ENCODE data around the gene SORCS1. TPM values are rescaled to one million over a fixed set of nuclear protein-coding genes. Genes with fewer than 3 reads are reported as not detected.

SORCS1 gene
- total RNA-seq, 2 experiments from 2014 or later, result not detected

GRCh38 chr10:106707657-106708056 lies 456.8 kb downstream of the SORCS1 start:
- POLR2A ChIA-PET, result no interaction called here
- Mint-ChIP-seq H3K4me3 (no peak overlapping the region), H3K36me3 (ENCODE audit: low read depth) (no peaks in the 10 kb centered on the region), H3K27me3 (peaks cover 4% of the 10 kb centered on the region), H3K9me3 (no peaks in the 10 kb centered on the region), H3K4me1 (ENCODE audit: low read depth) (no peaks in the 10 kb centered on the region), H3K27ac (no peak overlapping the region)
- no peak overlapping the region for H3K4me3 ChIP-seq (ENCODE audit: low read length)
- H3K27me3 ChIP-seq (ENCODE audit: control insufficient read depth in 1 of 2, insufficient read depth in 2 of 2, low read length in 2 of 2), result no peaks in the 10 kb centered on the region
- intact Hi-C loops (cut with DNase I, micrococcal nuclease), result no loop called here
- no peaks in the 10 kb centered on the region for H3K36me3 ChIP-seq (ENCODE audit: insufficient read depth, low read length)
- CTCF ChIA-PET, result no interaction called here
- no peak for ATAC-seq (ENCODE audit: poor library complexity)
- no peaks in the 10 kb centered on the region for H3K4me1 ChIP-seq (ENCODE audit: insufficient read depth, low read length)
- no peak for DNase-seq
- no peaks in the 10 kb centered on the region for H3K9me3 ChIP-seq (ENCODE audit: control insufficient read depth in 1 of 2, insufficient read depth in 1 of 2, low read length in 2 of 2)
- no peak for TF ChIP-seq CTCF (IDR thresholded peaks at IDR 0.05)
- H3K27ac ChIP-seq (ENCODE audit: low read depth in 1 of 2, low read length in 2 of 2), result no peak overlapping the region

- H3K27me3 Mint-ChIP-seq, result peaks cover 4% of the 10 kb centered on the region
- intact Hi-C loops (cut with DNase I, micrococcal nuclease), result no loop called here
Measured at GRCh38 chr10:106706127-106706526, 458.4 kb downstream of the SORCS1 start.

GRCh38 chr10:106705681-106706100 lies 458.8 kb downstream of the SORCS1 start:
- TF ChIP-seq CTCF (IDR thresholded peaks at IDR 0.05), result no peak
- Histone ChIP-seq H3K4me3 (ENCODE audit: low read length) (no peak overlapping the region), H3K27me3 (ENCODE audit: control insufficient read depth in 1 of 2, insufficient read depth in 2 of 2, low read length in 2 of 2) (no peaks in the 10 kb centered on the region), H3K27ac (ENCODE audit: low read depth in 1 of 2, low read length in 2 of 2) (no peak overlapping the region), H3K36me3 (ENCODE audit: insufficient read depth, low read length) (no peaks in the 10 kb centered on the region), H3K4me1 (ENCODE audit: insufficient read depth, low read length) (no peaks in the 10 kb centered on the region), H3K9me3 (ENCODE audit: control insufficient read depth in 1 of 2, insufficient read depth in 1 of 2, low read length in 2 of 2) (no peaks in the 10 kb centered on the region)
- Mint-ChIP-seq H3K4me3 (no peak overlapping the region), H3K36me3 (ENCODE audit: low read depth) (no peaks in the 10 kb centered on the region), H3K4me1 (ENCODE audit: low read depth) (no peaks in the 10 kb centered on the region), H3K9me3 (no peaks in the 10 kb centered on the region), H3K27ac (no peak overlapping the region), H3K27me3 (peaks cover 3% of the 10 kb centered on the region)
- ChIA-PET POLR2A (no interaction called here), CTCF (no interaction called here)
- ATAC-seq (ENCODE audit: poor library complexity) (no peak), DNase-seq (peak in 3 of 14 experiments; percentile 11 to 30 (median 25))
- intact Hi-C loops (cut with DNase I, micrococcal nuclease), result no loop called here

More at GRCh38 chr10:106706127-106706526, 458.4 kb downstream of the SORCS1 start:
- ChIA-PET CTCF (no interaction called here), POLR2A (no interaction called here)
- no peak overlapping the region for H3K4me3 ChIP-seq (ENCODE audit: low read length)
- H3K27ac Mint-ChIP-seq, result no peak overlapping the region
- H3K36me3 ChIP-seq (ENCODE audit: insufficient read depth, low read length), result no peaks in the 10 kb centered on the region
- no peaks in the 10 kb centered on the region for H3K4me1 Mint-ChIP-seq (ENCODE audit: low read depth)
- no peaks in the 10 kb centered on the region for H3K9me3 Mint-ChIP-seq
- H3K36me3 Mint-ChIP-seq (ENCODE audit: low read depth), result no peaks in the 10 kb centered on the region
- DNase-seq (no peak), ATAC-seq (ENCODE audit: poor library complexity) (no peak)
- no peak for TF ChIP-seq CTCF (IDR thresholded peaks at IDR 0.05)
- H3K27me3 ChIP-seq (ENCODE audit: control insufficient read depth in 1 of 2, insufficient read depth in 2 of 2, low read length in 2 of 2), result no peaks in the 10 kb centered on the region
- H3K4me3 Mint-ChIP-seq, result no peak overlapping the region
- no peaks in the 10 kb centered on the region for H3K9me3 ChIP-seq (ENCODE audit: control insufficient read depth in 1 of 2, insufficient read depth in 1 of 2, low read length in 2 of 2)
- H3K27ac ChIP-seq (ENCODE audit: low read depth in 1 of 2, low read length in 2 of 2), result no peak overlapping the region
- H3K4me1 ChIP-seq (ENCODE audit: insufficient read depth, low read length), result no peaks in the 10 kb centered on the region

Data from CD4-positive, alpha-beta T cell (primary cell).